Measurements from ENCODE around the gene YWHAQ. TPM values are rescaled to one million over a fixed set of nuclear protein-coding genes. Genes with fewer than 3 reads are reported as not detected.

The YWHAQ gene
- total RNA-seq, 1 donor from 2014 or later = 164 TPM

DNA sequence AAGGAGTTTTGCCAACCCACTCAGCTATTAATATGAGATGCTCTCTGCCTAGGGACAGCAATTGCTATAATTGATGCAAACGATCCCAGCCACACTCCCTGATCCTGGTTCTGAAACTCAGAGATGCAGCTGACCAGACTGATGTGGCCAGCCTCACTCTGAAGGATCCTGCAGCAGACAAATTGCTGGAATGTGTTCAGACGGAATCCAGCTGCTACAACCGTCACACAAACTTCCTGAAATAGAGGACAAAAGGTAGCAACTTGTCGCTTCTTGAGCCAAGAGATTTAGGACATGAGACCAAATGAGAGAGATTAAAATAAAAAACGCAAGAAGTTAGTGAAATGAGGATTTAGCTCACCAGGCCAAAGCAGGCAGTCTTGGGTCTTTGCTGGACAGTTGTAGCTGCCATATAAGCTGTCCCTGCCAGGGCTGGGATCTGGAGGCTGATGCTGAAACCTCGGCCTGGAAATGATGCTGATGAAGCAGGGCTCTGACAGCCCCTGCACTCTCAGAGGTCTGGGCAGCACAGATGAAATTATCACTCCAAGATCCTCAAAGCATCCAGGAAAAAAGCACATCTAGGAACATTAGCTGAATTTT, 8.3 kb upstream of the YWHAQ start:
- intact Hi-C loops (cut with micrococcal nuclease) = no loop called here
- DNase-seq = no peak
- ChIA-PET POLR2A (no interaction called here), CTCF (no interaction called here)
- Mint-ChIP-seq H3K27ac (no peak overlapping the region), H3K36me3 (ENCODE audit: low read depth) (no peaks in the 10 kb centered on the region), H3K27me3 (peaks cover 8% of the 10 kb centered on the region), H3K9me3 (no peaks in the 10 kb centered on the region), H3K4me1 (peaks cover 19% of the 10 kb centered on the region), H3K4me3 (no peak overlapping the region)
- ATAC-seq (ENCODE audit: low read depth) = no peak
- no peak for TF ChIP-seq CTCF (IDR thresholded peaks at IDR 0.05)

GRCh38 chr2:9638532-9638931, 7.7 kb upstream of the YWHAQ start:
- Mint-ChIP-seq H3K36me3 (ENCODE audit: low read depth) (no peaks in the 10 kb centered on the region), H3K27ac (no peak overlapping the region), H3K4me3 (no peak overlapping the region), H3K4me1 (peaks cover 16% of the 10 kb centered on the region), H3K9me3 (no peaks in the 10 kb centered on the region), H3K27me3 (peaks cover 8% of the 10 kb centered on the region)
- DNase-seq (no peak), ATAC-seq (ENCODE audit: low read depth) (no peak)
- ChIA-PET POLR2A (no interaction called here), CTCF (no interaction called here)
- intact Hi-C loops (cut with micrococcal nuclease) = no loop called here
- TF ChIP-seq CTCF (IDR thresholded peaks at IDR 0.05) = no peak

DNA sequence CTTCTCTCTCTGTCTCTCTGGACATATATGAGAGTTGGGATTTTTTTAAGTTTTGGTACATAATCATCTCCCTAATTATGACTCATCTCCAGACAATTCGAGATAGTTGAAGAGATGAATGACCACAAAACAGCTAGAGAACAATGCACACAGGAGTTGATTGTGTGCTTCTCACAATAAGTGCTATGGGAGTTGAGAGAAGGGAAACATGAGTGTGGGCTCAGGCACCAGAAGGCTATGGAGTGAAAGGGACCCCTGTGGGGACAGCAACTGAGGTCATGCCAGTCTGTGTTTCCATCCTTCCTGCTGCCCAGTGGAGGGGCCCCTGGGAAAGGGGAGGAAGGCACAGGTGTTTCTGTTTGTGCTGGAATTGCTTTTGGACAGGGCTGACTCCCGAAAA, 6.5 kb upstream of the YWHAQ start:
- no peak for TF ChIP-seq CTCF (IDR thresholded peaks at IDR 0.05)
- Mint-ChIP-seq H3K27me3 (peaks cover 8% of the 10 kb centered on the region), H3K4me3 (no peak overlapping the region), H3K36me3 (ENCODE audit: low read depth) (no peaks in the 10 kb centered on the region), H3K4me1 (peaks cover 6% of the 10 kb centered on the region), H3K9me3 (no peaks in the 10 kb centered on the region), H3K27ac (no peak overlapping the region)
- DNase-seq (no peak), ATAC-seq (ENCODE audit: low read depth) (no peak)
- POLR2A ChIA-PET = no interaction called here
- intact Hi-C loops (cut with micrococcal nuclease) = no loop called here
- CTCF ChIA-PET = no interaction called here

DNA sequence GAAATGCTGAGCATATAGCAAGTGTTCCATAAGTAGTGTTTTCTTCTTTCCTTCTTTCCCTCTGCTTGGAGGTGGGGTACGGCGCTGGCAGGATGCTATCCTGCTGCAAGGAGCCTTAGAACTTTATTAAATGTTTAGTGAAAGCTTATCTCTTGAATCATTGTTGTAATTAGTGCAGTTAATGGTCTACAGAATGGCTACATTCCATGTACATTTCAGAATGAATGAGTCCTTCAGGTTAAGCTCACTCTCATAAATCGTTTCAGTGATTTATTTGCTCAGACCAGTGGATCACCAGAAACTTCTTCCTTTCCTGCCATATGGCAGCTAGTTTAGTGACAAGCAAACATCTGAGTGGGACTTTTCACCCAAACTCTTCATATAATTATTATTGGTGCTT, 3.3 kb upstream of the YWHAQ start:
- Mint-ChIP-seq H3K27ac (no peak overlapping the region), H3K4me1 (peaks cover 20% of the 10 kb centered on the region), H3K4me3 (no peak overlapping the region), H3K27me3 (no peaks in the 10 kb centered on the region), H3K9me3 (no peaks in the 10 kb centered on the region), H3K36me3 (ENCODE audit: low read depth) (peaks cover 9% of the 10 kb centered on the region)
- ATAC-seq (ENCODE audit: low read depth) (no peak), DNase-seq (no peak)
- POLR2A ChIA-PET = interaction anchor here (1.0 kb wide), 1 partner anchor 78 kb away, joined by 3 read pairs; no protein-coding TSS in a partner anchor
- intact Hi-C loops (cut with micrococcal nuclease) = loop anchor here (5.0 kb wide), 2 partner anchors 97 to 488 kb away; partner anchors contain the start of gene RRM2
- no peak for TF ChIP-seq CTCF (IDR thresholded peaks at IDR 0.05)
- CTCF ChIA-PET = no interaction called here

GRCh38 chr2:9631878-9632700, 1.3 kb upstream of the YWHAQ start:
- no peaks in the 10 kb centered on the region for H3K9me3 Mint-ChIP-seq
- peak overlapping the region; percentile 50 for H3K4me3 Mint-ChIP-seq
- no peaks in the 10 kb centered on the region for H3K27me3 Mint-ChIP-seq
- DNase-seq (no peak), ATAC-seq (ENCODE audit: low read depth) (no peak)
- POLR2A ChIA-PET = interaction anchor here (1.1 to 3.1 kb wide), 4 partner anchors 73 to 211 kb away, joined by 3 to 74 read pairs (median 11); partner anchors contain the start of genes ADAM17 and TAF1B
- CTCF ChIA-PET = no interaction called here
- no peak for TF ChIP-seq CTCF (IDR thresholded peaks at IDR 0.05)
- peaks cover 29% of the 10 kb centered on the region for H3K36me3 Mint-ChIP-seq (ENCODE audit: low read depth)
- peak overlapping the region; percentile 41 for H3K27ac Mint-ChIP-seq
- peaks cover 40% of the 10 kb centered on the region for H3K4me1 Mint-ChIP-seq
- intact Hi-C loops (cut with micrococcal nuclease) = loop anchor here (1.0 to 5.0 kb wide), 10 partner anchors 24 to 1113 kb away; partner anchors contain the start of genes ADAM17, CPSF3, IAH1 and ITGB1BP1

Data from activated B cell treated with CpG ODN at 0.5 μM for 24 hours (primary cell).